Measurements from ENCODE around the gene ZDHHC11. TPM values are rescaled to one million over a fixed set of nuclear protein-coding genes. Genes with fewer than 3 reads are reported as not detected.

The ZDHHC11 gene
- total RNA-seq, 2 experiments from 2014 or later: 10.7 to 32.0 TPM

DNA sequence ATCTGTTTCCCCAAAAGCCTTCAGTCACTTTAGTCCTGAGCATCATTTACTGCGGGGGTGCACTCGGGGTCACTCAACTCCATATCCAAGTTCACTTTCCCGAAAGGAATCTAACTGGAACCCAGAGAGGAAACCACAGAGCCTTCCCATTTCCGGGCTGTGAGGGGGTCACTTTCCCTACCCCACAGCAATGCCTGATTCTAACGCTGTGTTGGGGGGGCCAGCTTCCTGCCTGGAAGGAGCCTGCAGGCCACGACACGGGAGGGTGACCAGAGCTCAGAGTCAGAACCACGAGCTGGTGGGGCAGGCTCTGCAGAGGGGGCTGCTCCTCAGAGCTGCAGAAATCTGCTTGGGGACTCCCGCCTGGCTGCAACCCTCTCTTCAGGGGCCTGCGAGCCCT, 21.5 kb upstream of the ZDHHC11 start:
- H3K9me3 ChIP-seq (ENCODE audit: low read length): no peaks in the 10 kb centered on the region
- H2AFZ ChIP-seq (ENCODE audit: low read length): no peak overlapping the region
- no peaks in the 10 kb centered on the region for H3K9me2 ChIP-seq (ENCODE audit: insufficient read depth, low read length)
- TF ChIP-seq EZH2phosphoT487 (IDR thresholded peaks at IDR 0.05; ENCODE audit: borderline replicate concordance, low read depth, low read length): no peak
- TF ChIP-seq, protein P1, sequence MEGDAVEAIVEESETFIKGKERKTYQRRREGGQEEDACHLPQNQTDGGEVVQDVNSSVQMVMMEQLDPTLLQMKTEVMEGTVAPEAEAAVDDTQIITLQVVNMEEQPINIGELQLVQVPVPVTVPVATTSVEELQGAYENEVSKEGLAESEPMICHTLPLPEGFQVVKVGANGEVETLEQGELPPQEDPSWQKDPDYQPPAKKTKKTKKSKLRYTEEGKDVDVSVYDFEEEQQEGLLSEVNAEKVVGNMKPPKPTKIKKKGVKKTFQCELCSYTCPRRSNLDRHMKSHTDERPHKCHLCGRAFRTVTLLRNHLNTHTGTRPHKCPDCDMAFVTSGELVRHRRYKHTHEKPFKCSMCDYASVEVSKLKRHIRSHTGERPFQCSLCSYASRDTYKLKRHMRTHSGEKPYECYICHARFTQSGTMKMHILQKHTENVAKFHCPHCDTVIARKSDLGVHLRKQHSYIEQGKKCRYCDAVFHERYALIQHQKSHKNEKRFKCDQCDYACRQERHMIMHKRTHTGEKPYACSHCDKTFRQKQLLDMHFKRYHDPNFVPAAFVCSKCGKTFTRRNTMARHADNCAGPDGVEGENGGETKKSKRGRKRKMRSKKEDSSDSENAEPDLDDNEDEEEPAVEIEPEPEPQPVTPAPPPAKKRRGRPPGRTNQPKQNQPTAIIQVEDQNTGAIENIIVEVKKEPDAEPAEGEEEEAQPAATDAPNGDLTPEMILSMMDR (conservative IDR thresholded peaks at IDR 0.05; ENCODE audit: low read length): no peak
- no peak overlapping the region for H3K4me2 ChIP-seq (ENCODE audit: low read length)
- no peak overlapping the region for H3K27ac ChIP-seq (ENCODE audit: low read depth, low read length, poor library complexity, severe bottlenecking)
- intact Hi-C loops (cut with micrococcal nuclease; ENCODE audit: unreplicated experiment): no loop called here
- BruUV-seq (replicated peaks): no TSS peak
- no peaks in the 10 kb centered on the region; the same call in none of the 2 replicates for H4K20me1 ChIP-seq (ENCODE audit: insufficient read depth, low read length)
- ChIA-PET CTCF (ENCODE audit: unreplicated experiment) (no interaction called here), POLR2A (no interaction called here)
- H3K79me2 ChIP-seq (ENCODE audit: insufficient read depth, low read depth, low read length): no peaks in the 10 kb centered on the region
- peaks cover 8% of the 10 kb centered on the region for H3K4me1 ChIP-seq (ENCODE audit: insufficient read depth, low read length, poor library complexity, severe bottlenecking)
- no peak for DNase-seq (ENCODE audit: low spot score)
- peaks cover 98% of the 10 kb centered on the region for H3K36me3 ChIP-seq (ENCODE audit: insufficient read depth, low read length)
- no peak overlapping the region for H3K4me3 ChIP-seq (ENCODE audit: low read depth, low read length, poor library complexity, severe bottlenecking)

DNA sequence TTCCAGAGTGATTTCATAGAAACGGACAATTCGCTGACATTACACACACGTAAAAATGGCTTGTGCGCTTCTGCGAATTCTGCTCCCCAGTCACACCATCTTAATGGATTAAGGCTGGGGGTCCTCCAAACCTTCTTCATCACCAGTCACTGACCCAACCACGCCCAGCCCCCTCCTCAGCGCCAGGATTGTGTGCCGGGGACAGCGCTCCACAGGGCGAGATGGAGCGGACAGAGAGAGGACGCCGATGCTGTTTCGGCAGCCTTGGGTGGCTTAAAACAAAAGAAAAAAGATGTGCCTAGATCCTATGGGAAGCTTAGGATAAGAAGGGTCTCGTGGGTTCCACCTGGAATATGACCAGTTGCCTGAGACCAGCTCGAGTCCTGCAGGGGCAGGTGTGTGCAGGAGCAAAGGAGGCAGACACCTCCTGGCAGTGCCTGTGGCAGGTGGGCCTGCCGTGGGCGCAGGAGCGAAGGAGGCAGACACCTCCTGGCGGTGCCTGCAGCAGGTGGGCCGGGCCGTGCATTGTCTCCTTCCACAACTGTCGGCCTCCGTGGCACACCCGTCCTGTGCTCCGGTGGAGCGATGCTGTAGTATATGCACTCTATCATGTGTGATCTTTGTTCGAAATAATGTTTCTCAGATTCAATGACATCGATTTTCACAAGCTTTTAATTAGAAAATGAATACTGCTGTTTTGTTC, 21.0 kb upstream of the ZDHHC11 start:
- H3K36me3 ChIP-seq (ENCODE audit: insufficient read depth, low read length): peaks cover 98% of the 10 kb centered on the region

DNA sequence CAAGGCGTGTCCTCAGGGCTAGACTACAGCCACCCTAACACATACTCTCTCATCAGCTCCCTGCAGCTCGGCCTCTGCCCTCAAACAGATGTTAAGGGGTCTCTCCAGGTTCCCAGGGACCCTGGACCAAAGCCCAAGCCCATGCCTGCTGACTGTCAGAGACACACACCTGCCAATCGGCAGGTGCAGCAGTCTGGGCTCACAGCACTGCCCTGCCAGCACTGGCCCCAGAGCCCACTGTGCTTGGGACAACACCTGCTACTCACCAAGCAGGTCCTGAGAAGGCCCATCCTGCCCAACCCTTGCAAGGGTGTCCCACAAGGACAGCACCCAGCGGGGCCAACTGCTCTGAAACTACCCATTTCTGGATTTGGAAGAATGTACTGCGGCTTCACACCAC, 20.2 kb upstream of the ZDHHC11 start:
- no peak overlapping the region for H2AFZ ChIP-seq (ENCODE audit: low read length)
- no peak overlapping the region for H3K4me2 ChIP-seq (ENCODE audit: low read length)
- H4K20me1 ChIP-seq (ENCODE audit: insufficient read depth, low read length): no peaks in the 10 kb centered on the region; the same call in none of the 2 replicates
- no peaks in the 10 kb centered on the region for H3K79me2 ChIP-seq (ENCODE audit: insufficient read depth, low read depth, low read length)
- no peak for DNase-seq (ENCODE audit: low spot score)
- no peaks in the 10 kb centered on the region for H3K9me3 ChIP-seq (ENCODE audit: low read length)
- CTCF ChIA-PET (ENCODE audit: unreplicated experiment): no interaction called here
- H3K9me2 ChIP-seq (ENCODE audit: insufficient read depth, low read length): no peaks in the 10 kb centered on the region
- no peak overlapping the region for H3K4me3 ChIP-seq (ENCODE audit: low read depth, low read length, poor library complexity, severe bottlenecking)
- no peak overlapping the region for H3K27ac ChIP-seq (ENCODE audit: low read depth, low read length, poor library complexity, severe bottlenecking)
- H3K4me1 ChIP-seq (ENCODE audit: insufficient read depth, low read length, poor library complexity, severe bottlenecking): peaks cover 8% of the 10 kb centered on the region
- intact Hi-C loops (cut with micrococcal nuclease; ENCODE audit: unreplicated experiment): no loop called here
- TF ChIP-seq EZH2phosphoT487 (IDR thresholded peaks at IDR 0.05; ENCODE audit: borderline replicate concordance, low read depth, low read length): no peak
- TF ChIP-seq, protein P1 (conservative IDR thresholded peaks at IDR 0.05; ENCODE audit: low read length): no peak
- peaks cover 98% of the 10 kb centered on the region for H3K36me3 ChIP-seq (ENCODE audit: insufficient read depth, low read length)
- POLR2A ChIA-PET: no interaction called here
- BruUV-seq (replicated peaks): no TSS peak

More for the DNA sequence above, 21.0 kb upstream of the ZDHHC11 start:
- TF ChIP-seq EZH2phosphoT487 (IDR thresholded peaks at IDR 0.05; ENCODE audit: borderline replicate concordance, low read depth, low read length): no peak
- TF ChIP-seq, protein P1 (conservative IDR thresholded peaks at IDR 0.05; ENCODE audit: low read length): no peak
- Histone ChIP-seq H3K79me2 (ENCODE audit: insufficient read depth, low read depth, low read length) (no peaks in the 10 kb centered on the region), H3K4me2 (ENCODE audit: low read length) (no peak overlapping the region), H4K20me1 (ENCODE audit: insufficient read depth, low read length) (no peaks in the 10 kb centered on the region; the same call in none of the 2 replicates), H3K4me3 (ENCODE audit: low read depth, low read length, poor library complexity, severe bottlenecking) (no peak overlapping the region), H2AFZ (ENCODE audit: low read length) (no peak overlapping the region), H3K27ac (ENCODE audit: low read depth, low read length, poor library complexity, severe bottlenecking) (no peak overlapping the region), H3K9me2 (ENCODE audit: insufficient read depth, low read length) (no peaks in the 10 kb centered on the region), H3K9me3 (ENCODE audit: low read length) (no peaks in the 10 kb centered on the region), H3K4me1 (ENCODE audit: insufficient read depth, low read length, poor library complexity, severe bottlenecking) (peaks cover 8% of the 10 kb centered on the region)
- ChIA-PET POLR2A (no interaction called here), CTCF (ENCODE audit: unreplicated experiment) (no interaction called here)
- DNase-seq (ENCODE audit: low spot score): no peak
- BruUV-seq (replicated peaks): no TSS peak
- intact Hi-C loops (cut with micrococcal nuclease; ENCODE audit: unreplicated experiment): no loop called here
